HG03575 (cell line): ENCODE data around the gene SLC22A5.

Source experiments
- ATAC-seq: cut with Tn5 transposase; IDR thresholded peaks from one replicate; pipeline ENCODE4 v1.9.1; 2021; ENCODE audit not compliant: unreplicated experiment, insufficient number of reproducible peaks, low FRiP score; ENCODE audit errors: extremely low read depth

Gene SLC22A5

DNA sequence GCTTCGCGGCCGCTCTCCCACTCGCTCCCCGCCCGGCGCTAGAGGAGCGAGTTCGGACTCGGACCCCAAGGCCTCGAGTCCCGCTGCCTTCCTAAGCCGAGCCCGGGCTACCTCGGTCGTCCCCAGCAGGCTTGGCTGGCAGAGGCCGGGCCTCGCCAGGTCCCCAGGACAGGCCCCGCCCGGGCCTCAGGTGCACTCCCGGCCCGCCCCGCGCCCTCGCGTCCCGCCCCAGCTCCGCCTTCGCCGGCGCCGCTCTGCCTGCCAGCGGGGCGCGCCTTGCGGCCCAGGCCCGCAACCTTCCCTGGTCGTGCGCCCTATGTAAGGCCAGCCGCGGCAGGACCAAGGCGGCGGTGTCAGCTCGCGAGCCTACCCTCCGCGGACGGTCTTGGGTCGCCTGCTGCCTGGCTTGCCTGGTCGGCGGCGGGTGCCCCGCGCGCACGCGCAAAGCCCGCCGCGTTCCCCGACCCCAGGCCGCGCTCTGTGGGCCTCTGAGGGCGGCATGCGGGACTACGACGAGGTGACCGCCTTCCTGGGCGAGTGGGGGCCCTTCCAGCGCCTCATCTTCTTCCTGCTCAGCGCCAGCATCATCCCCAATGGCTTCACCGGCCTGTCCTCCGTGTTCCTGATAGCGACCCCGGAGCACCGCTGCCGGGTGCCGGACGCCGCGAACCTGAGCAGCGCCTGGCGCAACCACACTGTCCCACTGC is at the start of gene SLC22A5:
SLC22A5 (plus strand) TSS at position 237 of the 707 bp plus-strand sequence; CDS start at position 500, 263 bp downstream.
- no peak for ATAC-seq

DNA sequence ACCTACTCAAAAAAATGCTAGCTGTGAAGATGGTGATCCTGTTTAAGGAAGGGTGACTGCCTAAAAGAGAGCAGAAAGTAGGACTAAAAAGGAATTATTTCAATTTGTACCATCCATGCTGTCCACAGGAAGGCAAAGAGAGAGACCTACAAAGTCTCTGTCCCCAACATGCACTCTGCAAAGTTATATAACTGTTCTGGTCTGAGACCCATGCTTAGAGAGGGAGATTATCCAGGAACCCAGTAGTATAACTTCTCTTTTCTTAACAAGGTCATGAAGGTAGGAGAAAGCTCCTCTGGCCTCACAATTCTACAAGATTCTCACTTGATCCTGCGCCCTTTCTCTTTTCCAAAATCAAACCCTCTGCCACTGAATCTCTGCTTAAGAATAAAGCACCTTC is 49.5 kb upstream of the SLC22A5 start:
- no peak for ATAC-seq

DNA sequence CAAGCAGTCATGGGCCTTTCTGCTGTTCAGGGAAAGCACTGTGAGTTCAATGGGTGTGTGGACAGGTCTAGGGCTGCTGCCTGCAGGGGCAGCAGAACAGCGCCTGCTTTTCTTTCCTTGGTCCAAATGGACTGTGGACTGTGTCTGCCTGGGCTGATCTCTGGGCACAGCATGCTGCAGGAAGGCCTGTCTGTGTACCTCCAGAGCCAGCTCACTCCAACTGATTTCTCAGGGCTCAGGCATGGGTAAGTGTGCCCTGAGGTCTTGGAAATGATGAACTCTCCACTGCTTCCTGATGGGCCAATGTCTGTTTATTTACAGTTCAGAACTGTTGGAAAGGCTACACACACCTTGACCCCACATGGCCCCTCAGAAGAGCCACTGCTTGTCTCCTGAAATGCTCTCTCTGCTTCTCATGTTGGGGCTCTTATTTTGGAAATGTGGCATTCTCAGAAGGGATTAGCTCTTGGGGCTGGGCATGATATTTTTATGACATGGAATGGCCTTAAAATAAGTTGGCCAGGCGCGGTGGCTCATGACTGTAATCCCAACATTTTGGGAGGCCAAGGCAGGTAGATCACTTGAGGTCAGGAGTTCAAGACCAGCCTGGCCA is 48.3 kb upstream of the SLC22A5 start:
- no peak for ATAC-seq

DNA sequence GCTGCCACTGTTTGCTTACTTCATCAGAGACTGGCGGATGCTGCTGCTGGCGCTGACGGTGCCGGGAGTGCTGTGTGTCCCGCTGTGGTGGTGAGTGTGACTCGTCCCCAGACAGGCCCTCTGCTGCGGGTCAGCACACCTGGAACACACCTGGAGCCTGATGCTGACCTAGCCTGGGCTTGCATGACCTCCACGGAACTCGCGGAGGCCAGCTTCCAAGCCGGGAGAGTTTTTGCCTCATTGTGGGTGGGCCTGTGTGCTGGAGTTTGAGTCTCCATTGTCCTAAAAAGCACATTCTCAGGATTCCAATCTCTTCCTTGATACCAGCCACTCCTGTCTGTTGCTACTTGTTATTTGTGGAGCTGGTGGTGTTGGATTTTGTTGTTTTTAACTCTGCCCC is 47.2 kb upstream of the SLC22A5 start:
- ATAC-seq, result no peak

DNA sequence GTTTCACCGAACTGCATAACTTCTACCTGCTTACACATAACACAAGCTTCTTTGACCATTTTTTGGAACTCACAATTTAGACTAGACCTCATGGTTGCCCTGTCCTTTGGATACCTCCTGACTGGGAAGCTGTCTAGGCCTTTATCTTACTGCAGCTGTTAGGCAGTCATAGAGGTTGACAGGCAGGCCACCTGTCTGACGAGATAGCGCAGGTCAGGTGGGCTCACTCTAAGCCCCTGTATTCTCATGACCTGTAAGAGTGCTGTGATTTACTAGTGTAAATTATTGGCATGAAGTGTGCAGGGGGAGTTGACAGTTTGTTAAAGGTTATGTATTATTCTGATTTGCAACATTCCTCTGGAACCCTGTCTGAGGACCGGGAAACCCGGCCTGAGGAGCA is 46.3 kb upstream of the SLC22A5 start:
- ATAC-seq, result no peak

DNA sequence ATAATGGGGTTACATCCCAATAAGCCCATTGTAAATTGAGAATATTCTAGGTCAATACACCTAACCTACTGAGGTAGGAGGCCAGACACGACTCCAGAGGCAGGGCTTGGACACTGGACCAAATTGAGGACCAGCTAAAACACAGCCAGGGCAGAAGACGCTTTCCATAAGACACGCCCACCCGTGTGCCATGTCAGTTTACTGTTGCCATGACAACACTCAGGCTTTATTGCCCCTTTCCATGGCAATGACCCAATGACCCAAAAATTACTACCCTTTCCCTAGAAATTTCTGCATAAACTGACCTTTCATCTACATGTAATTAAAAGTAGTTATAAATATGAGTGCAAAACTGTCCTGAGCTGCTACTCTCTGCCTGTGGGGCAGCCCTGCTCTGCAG is 43.8 kb upstream of the SLC22A5 start:
- ATAC-seq, result no peak

DNA sequence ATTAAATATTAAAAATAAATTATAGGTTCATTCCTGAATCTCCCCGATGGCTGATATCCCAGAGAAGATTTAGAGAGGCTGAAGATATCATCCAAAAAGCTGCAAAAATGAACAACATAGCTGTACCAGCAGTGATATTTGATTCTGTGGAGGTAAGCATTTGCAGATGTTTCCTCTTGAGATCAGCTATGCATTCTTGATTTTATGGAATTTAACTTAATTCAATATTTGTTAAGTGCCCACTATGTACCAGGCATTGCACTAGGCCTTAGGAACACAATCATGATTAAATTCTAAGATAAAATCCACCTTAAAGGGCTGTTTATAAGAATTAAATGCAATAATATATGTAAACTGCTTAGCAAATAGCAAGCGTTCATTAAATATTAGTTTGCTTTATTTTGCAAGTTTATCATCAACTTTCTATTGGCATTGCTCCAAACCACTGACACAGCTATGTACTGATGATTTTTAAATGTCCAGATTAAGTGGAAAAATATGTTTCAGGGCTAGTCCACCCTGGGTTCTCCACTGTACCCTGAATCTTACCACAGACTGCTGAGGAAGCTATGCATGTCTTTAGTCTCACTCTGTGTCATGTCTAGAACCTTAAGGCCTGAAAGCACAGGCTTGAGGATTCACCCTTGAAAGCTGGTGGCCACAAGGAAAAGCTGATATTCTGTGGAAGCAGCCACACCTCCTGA is 42.1 kb upstream of the SLC22A5 start:
- ATAC-seq, result no peak

DNA sequence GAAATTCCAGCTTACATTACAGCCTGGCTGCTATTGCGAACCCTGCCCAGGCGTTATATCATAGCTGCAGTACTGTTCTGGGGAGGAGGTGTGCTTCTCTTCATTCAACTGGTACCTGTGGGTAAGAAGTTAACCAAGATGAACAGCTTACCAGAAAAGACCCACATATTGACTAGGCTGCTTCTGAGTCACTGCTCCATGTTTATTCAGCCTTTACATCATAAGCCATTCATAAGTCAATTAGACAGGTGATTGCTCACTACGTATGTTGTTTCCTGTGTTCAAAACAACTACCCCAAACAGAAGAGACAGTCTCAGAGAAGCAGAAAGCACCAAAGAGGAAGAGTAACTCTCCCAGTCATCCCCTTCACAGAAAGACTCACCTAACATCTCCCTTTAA is 34.7 kb upstream of the SLC22A5 start:
- no peak for ATAC-seq

DNA sequence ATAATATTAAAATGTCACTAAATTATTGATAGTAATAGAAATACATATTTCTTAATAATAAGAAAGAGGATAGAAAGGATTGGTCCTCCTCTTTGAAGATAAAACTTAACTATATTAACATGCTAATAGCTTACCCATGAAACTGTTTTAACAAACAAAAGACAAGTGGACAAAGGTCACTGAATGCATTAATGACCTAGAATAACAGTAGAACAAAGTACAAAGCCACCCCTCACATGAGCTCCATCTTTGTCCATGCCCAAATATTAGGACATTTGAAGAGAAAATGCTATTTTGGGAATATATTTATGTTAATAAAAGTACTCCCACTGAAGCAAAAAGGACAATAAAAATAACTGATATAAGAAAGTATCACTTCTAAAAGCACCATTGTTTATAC is 34.1 kb upstream of the SLC22A5 start:
- no peak for ATAC-seq

DNA sequence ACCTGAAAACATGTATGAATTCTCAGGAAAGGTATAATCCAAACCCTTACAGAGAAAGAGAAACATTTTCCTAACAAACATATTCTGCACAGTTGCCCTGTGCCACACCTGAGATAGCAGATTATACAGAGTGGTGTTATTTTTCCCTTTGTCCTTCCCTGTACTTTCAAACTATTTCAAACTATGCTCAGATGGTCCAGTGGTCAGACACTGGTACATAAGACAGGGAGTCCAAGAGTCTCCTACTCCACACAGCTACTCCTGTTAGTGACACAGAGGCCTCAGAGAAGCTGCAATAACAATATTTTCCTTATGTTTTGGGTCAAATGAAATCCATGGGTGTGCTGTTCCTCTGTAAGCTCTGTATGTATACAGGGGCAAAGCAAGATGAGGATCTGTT is 30.0 kb upstream of the SLC22A5 start:
- no peak for ATAC-seq

DNA sequence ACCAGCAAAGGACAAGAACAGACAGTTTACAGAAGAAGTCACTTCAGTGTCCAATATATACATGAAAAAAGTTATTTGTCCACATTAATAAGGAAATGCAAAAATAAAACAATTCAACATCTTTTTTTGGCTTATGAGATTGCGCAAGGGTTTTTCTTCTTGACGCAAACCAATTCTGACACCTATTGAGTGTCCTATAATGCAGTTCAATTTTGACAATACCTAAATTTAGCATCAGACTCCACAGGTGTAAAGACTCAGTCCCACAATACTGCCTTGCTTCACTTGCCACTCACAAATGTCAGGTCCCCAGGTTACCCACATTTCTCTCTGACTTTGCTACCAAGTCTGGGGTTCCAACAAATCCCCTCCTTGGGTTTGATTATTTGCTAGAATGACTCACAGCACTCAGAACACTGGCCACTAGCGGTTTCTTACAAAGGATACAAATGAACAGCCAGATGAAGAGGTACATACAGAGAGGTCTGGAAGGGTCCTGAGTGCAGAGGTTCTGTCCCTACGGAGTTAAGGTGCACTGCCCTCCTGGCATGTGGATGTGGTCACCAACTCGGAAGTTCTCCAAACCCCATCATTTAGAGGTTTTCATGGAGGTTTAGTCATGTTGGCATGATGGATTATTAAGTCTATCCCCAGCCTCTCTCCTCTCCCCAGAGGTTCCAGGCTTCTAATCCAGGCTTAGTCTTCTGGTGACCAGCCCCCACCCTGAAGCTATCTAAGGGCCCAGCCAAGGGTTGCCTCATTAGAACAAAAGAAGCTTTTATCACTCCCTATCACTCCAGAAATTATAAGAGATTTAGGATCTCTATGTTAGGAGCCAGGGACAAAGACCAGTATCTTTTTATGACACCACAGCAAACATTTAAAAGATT is 27.0 kb upstream of the SLC22A5 start:
- ATAC-seq, result no peak

DNA sequence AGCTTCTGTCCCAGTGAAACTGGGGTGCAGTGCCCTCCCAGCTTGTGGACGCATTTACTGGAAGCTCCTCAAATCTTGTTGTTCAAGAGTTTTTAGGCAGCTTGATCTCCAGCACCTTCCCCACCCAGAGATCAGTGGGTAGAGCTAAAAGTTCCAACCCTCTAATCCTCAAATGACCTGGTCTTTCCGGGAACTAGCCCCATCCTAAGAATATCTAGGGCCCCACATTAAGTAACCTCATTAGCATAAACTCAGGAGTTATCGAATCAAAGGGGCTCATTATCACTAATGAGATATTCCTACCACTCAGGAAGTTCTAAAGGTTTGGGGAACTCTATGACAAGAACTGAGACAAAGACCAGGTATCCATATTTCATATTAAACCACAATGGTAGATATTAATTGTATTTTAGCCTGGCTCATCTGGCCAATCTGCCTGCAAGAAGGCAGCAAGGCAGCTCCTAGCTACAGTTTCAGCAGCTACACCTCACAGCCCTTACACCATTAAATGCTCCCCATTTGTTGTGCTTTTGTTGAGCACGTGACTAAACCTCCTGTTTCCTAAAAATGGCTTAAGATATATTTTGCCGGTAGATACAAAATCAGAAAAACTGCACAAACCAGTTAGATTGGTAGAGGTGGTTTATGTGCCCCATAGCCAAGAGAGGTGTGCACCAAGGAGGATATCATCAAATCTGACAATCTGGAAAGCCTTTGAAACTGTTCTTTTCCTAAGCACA is 24.6 kb upstream of the SLC22A5 start:
- ATAC-seq, result no peak

DNA sequence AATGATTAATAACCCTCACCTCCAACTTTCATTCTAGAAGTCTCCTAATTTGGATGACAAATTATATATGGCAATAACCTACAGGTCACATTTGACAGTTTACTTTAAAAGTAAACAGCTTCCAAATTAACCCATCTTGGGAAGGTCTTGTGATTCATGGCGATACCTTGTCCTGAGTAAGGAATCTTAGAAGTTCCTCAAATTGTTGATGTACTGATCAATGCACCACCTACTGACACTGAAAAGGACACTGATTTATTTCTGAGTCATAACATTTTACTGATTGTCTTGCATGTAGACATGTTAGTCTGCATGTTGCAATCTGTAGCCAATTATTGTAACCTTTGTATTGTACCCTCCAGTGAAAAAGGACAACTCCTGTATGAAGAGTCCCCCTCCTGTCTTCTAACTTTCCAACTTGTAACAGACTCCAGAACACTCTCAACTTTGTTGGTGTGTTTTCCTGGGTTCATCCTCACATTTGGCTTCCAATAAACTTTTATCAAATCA is 16.0 kb upstream of the SLC22A5 start:
- no peak for ATAC-seq

DNA sequence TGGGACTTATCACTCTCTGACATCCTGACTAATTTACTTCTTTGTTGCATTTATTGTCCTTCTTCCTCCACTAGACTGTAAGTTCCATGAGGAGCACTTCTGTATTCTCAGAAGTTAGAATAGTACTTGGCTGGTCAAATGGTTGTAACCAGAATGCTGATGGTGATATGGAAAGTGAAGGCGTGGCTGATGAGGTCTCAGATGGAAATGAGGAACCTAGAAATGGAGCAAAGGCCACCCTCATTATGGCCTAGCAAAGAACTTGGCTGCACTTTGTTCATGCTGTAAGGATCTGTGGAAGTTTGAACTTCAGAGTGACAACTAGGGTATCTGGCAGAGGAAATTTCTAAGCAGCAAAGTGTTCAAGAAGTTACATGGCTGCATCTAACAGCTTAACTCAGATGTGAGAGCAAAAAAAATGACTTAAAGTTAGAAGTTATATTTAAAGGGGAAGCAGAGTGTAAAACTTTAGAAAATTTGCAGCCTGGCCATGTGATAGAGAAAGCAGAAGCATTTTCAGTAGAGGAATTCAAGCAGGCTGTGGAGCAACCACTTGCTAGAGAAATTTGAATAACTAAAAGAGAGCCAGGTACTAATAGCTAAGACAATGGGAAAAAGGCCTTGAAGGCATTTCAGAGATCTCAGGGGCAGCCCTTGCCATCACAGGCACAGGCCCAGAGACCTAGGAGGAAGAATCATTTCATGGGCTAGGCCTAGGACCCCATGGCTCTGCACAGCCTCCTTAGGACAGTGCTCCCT is 14.9 kb upstream of the SLC22A5 start:
- no peak for ATAC-seq

DNA sequence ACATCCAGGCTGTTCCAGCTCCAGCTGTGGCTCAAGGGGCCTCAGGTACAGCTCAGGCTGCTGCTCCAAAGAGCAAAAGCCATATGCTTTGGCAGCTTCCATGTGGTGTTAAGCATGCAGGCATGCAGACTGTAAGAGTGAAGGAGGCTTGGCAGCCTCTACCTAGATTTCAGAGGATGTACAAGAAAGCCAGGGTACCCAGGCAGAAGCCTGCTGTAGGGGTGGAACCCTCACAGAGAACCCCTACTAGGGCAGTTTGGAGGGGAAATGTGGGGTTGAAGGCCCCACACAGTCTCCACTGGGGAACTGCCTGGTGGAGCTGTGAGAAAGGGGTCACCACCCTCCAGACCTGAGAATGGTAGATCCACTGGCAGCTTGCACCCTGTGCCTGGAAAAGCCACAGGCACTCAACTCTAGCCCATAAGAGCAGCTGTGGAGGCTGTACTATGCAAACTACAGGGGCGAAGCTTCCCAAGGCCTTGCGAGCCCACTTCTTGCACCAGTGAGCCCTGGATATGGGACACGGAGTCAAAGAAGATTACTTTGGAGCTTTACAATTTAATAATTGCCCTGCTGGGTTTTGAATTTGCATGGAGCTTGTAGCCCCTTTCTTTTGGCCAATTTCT is 14.3 kb upstream of the SLC22A5 start:
- no peak for ATAC-seq

DNA sequence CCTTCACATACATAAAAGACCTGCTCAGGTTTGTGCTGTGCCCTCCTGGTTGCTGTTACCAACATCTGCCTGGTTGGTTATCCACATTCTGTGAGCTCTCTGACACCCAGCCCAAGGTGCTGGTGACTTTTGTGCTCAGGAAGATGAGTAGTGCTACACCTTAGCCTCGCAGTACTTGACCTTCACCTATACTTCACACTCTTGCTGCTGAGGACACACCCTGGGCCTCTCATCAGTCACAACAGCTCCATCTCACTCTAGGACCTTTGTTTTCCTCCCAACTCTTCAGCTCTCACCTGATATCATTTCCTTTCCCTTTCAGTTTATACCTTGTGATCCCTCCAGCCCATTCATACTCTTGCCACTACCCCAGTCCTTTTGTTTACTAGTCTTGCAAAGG is 10.7 kb upstream of the SLC22A5 start:
- ATAC-seq, result no peak

DNA sequence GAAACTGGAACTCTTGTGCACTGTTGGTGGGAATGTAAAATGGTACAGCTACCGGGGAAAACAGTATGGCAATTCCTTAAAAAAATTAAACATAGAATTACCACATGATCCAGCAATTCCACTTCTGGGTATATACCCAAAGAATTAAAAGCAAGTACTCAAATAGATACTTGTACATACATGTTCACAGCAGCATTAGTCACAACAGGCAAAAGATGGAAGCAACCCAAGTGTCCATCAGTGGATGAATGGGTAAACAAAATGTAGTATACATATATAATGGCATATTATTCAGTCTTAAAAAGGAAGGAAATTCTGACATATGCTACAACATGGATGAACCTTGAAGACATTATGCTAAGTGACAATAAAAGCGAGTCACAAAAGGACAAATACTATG is 7.4 kb upstream of the SLC22A5 start:
- ATAC-seq, result no peak
